GM21825 (cell line): ENCODE data around the gene FCGBP.
A peak's percentile ranks its signal among the peaks of the same experiment; 100 is the strongest.
"Not testable (repeated sequence)": the region's sequence is repeated elsewhere in the genome, so short reads cannot be mapped to it uniquely, and the experiment has no call there.

Experiments
- ATAC-seq: cut with Tn5 transposase; IDR thresholded peaks from one replicate; pipeline ENCODE4 v1.9.1; 2021; ENCODE audit warnings: mild to moderate bottlenecking, moderate library complexity; ENCODE audit not compliant: unreplicated experiment

Gene FCGBP

DNA sequence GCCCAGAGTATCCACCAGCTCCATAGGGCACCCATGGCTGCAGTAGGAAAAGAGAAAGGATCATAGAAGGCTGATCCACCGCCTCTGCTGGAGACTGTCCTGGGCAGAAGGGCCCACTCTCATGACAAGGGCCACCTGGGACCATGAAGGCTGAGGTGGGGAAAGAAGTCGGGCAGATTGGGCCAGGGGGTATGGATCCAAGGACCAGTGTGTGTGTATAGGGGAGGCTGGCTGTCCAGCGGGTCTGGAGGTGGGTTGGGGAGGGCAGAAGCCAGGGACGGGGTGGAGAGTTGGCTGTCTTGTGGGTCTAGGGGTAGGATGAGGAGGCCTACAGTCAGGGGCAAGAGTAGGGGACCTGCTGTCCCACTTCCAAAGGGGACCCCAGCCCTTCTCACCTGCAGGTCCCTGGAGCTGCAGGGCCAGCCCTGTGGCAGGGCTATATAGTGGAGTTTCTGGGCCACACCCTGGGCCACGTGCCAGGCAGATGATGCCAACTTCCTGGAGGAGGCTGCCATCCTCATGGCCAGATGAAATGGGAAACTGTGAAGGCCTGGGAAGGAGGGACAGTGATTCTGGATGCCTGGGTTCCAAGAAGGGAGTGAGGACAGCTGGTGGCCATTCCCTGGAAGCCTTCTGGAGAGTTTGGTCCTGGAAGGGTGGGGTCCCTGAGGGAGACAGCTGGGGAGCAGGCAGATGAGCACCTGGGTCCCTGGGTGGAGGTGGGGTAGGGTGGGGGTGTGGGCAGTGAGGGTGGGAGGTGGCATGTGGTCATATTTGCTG lies at the start of gene FCGBP:
TSS of gene FCGBP (minus strand) at position 51 of the 780 bp plus-strand sequence.
- ATAC-seq, result no peak

DNA sequence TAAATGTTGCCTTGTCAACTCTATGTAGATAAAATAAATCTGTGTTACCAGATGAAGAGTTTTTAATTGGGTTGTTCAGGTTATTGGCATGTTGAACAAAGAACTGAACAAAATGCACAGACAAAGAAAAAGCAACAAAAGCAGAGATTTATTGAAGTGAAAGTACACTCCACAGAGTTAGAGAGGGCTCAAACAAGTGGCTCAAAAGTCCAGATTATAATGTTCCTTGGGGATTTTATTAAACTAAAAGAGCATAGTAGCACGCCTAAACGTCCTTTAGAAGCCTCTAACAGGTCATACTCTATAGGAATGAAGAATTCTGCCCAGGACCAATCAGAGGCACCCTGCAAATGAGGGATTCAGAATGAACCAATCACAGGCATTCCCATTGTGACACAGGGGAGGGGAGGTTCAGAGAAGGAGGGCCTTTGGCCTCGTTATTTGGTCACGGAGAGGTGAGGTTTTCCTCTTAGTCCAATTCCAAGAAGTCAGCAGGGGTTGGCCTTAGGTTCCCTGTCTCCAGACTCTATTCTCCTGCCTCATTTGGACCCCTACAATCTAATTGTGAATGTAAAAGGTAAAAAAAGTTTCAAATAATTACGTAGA lies 49.4 kb upstream of the FCGBP start:
- ATAC-seq, result no peak

- no peak for ATAC-seq
Observed at GRCh38 chr19:39982883-39983282, 48.4 kb upstream of the FCGBP start.

- no peak for ATAC-seq
Observed at GRCh38 chr19:39974377-39975155, 40.1 kb upstream of the FCGBP start.

- ATAC-seq, result no peak
Observed at GRCh38 chr19:39971380-39972035, 37.1 kb upstream of the FCGBP start.

DNA sequence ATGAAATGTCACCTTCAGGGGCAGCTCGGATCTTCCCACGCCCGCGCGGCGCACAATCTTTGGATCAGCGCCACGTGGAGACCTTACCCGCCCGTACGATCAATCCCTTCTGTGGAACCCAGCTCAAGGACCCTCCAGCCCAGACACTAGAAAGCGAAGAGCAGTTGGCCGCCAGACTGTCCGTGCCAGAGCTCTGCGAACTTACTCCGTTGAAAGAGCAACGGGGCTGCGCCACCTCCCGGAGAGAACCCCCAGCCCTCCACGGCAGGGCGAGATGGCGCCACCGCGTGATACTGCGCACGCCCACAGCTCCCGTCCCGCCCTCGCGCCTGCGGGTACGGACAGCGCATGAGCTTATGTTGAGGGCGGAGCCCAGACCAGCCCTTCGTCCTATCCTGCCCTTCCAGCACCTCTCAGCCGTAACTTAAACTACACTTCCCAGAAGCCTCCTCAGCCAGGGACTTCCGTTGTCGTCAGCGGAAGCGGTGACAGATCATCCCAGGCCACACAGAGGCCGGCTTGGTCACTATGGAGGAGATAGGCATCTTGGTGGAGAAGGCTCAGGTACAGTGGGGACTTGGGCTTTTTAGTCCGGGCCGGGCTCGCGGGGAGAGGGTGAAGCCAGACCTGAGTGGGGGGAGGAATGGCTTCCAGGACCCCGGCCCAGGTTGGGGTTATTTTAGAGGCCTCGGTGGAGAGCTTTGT lies 36.4 kb upstream of the FCGBP start, which contains the start of gene PSMC4:
TSS of gene PSMC4 (plus strand) at position 491 of the 705 bp plus-strand sequence. CDS start at position 529, 38 bp downstream.
- peak; percentile 91 for ATAC-seq

DNA sequence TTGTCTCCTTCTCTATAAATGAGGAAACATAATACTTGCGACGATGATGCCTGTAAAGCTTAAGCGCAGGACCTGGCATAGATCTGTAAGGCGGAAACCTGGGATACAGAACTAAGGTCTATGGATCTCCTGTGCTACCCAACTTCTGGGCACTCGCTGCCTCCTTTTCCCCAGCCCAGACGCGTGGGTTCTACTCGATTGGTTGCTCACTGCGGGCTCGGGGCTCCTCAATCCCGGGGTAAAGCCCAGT lies 35.9 kb upstream of the FCGBP start:
- peak; percentile 17 for ATAC-seq

DNA sequence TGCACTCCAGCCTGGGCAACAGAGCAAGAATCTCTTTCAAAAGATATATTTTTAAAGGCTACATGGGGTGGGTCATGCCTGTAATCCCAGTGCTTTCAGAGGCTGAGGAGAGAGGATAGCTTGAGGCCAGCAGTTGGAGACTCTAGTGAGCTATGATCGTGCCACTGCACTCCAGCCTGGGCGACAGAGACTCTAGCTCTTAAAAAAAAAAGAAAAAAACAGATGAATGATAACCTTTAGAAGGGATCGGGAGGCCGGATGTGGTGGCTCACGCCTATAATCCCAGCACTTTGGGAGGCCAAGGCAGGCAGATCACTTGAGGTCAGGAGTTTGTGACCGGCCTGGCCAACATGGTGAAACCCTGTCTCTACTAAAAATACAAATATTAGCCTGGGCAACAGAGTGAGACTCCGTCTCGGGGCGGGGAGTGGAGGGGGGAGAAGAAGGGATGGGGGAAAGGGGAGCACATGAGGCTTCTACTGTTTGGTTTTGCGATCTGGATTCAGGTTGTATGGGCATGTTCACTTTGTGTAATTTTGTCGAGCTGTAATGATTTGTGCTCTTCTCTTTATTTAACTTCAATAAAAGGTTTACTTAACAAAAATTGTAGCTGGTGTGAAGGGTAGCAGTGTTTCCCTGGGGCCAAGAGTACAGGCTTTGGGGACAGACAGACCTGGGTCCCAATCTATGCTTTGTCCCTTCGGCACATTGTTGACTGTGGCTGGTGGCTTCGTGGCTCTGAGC lies 35.4 kb upstream of the FCGBP start:
- peak; percentile 4 for ATAC-seq

GRCh38 chr19:39969266-39969665 lies 34.8 kb upstream of the FCGBP start:
- no peak for ATAC-seq

DNA sequence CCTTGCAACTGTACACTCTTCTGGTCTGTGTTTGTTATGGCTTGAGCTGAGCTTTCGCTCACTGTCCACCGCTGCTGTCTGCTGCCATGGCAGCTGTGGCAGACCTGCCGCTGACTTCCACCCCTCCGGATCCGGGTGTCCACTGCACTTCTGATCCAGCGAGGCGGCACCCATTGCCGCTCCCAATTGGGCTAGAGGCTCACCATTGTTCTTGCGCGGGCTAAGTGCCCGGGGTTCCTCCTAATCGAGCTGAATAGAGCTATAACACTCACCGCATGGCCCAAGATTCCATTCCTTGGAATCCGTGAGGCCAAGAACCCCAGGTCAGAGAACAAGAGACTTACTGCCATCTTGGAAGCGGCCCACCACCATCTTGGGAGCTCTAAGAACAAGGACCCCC lies 34.4 kb upstream of the FCGBP start:
- ATAC-seq, result no peak

GRCh38 chr19:39967561-39967960 lies 33.1 kb upstream of the FCGBP start:
- ATAC-seq, result no peak

DNA sequence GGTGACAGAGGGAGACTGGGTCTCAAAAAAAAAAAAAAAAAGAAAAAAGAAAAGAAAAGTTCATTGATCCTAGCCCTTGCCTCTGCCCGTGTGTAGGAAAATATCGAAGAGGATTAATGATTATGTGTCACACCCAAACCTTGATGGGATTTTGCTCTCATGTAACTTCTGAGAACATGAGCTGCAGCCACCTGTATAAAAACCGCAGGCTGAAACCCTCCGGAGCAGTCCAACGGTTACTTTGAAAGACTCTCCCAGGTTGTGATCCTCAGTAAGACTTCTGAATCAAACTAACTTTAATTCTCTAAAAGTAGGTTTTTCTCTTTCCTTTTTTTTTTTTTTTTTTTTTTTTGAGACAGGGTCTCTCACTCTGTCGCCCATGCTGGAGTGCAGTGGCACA lies 32.2 kb upstream of the FCGBP start:
- ATAC-seq, result no peak

DNA sequence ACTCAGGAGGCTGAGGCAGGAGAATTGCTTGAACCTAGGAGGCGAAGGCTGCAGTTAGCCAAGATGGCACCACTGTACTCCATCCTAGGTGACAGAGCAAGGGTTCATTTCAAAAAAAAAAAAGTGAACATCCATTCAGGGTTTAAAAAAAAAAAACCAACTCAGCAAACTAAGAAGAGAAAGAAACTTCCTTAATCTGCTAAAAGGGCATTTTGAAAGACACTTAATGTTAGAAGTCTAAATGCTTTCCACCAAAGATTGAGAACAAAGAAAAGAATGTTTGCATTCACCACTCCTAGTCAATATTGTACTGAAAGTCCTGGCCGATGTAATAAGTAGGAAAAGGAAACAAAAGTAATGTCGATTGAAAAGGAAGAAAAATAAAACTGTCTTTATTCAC lies 29.5 kb upstream of the FCGBP start:
- no peak for ATAC-seq

DNA sequence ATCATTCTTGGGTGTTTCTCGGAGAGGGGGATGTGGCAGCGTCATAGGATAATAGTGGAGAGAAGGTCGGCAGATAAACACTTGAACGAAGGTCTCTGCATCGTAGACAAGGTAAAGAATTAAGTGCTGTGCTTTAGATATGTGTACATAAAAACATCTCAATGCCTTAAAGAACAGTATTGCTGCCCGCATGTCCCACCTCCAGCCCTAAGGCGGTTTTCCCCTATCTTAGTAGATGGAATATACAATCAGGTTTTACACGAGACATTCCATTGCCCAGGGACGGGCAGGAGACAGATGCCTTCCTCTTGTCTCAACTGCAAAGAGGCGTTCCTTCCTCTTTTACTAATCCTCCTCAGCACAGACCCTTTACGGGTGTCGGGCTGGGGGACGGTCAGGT lies 25.0 kb upstream of the FCGBP start:
- not testable (repeated sequence) for ATAC-seq

GRCh38 chr19:39958942-39959341 lies 24.5 kb upstream of the FCGBP start:
- not testable (repeated sequence) for ATAC-seq

DNA sequence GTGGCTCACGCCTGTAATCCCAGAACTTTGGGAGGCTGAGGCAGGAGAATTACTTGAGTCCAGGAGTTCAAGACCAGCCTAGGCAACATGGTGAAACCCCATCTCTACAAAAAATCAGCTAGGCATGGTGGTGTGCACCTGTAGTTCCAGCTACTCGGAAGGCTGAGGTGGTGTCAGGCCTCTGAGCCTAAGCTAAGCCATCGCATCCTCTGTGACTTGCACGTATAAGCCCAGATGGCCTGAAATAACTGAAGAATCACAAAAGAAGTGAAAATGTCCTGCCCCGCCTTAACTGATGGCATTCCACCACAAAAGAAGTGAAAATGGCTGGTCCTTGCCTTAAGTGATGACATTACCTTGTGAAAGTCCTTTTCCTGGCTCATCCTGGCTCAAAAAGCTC lies 23.5 kb upstream of the FCGBP start:
- ATAC-seq, result not testable (repeated sequence)

DNA sequence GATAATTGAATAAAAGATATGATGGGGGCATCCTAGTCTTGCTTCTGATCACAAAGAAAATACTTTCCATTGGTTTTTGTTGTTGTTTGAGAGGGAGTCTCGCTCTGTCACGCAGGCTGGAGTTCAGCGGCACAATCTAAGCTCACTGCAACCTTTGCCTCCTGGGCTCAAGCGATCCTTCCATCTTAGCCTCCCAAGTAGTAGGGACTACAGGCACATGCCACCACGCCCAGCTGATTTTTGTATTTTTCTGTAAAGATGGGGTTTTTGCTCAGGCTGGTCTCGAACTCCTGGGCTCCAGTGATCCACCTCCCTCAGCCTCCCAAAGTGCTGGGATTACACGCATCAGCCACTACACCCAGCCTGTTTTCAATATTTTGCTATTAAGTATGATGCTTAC lies 19.5 kb upstream of the FCGBP start:
- ATAC-seq, result no peak

- ATAC-seq, result no peak
Observed at GRCh38 chr19:39951686-39952085, 17.3 kb upstream of the FCGBP start.

DNA sequence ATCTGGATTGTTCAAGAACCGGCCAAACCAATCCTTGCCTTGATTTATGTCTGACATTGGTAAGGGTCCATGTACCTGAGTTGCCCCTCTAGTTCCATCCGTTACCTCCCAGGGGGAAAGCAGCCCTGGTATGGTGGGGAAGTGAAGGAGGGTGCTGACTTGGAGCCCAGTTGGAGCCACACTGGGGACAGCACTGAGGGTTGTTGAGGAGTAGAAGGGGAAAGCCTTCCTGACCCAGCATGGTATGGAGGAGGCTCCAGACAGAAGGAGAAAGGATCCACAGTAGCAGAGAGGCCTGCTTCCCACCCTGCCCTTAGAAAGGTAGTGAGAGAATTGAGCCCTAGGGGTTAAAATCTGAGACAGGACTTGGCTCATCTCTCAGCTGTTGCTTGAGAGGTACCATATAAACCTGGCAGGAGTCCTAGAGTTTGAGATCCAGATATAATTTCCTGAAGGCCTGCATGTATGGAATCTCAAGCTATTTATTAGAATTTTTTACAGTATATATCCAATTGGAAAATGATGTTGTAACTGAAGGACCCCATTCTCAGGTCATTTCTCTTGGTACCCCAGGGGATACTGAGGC lies 16.7 kb upstream of the FCGBP start:
- no peak for ATAC-seq
